Activated CD4-positive, alpha-beta T cell treated with anti-CD3 and anti-CD28 coated beads, Interleukin-10, Interleukin-2, amounts not matched to agents 100 ng/mL and 50 ng/mL, durations not matched to agents 16 hours and 8 hours (primary cell): ENCODE data around the gene NUF2.
"Not testable (repeated sequence)": the region's sequence is repeated elsewhere in the genome, so short reads cannot be mapped to it uniquely, and the experiment has no call there.

Source experiments
- DNase-seq: peaks from one replicate; pipeline ENCODE4 v3.0.0-alpha.2; 2020

The NUF2 gene

GRCh38 chr1:163321311-163322305 is at the start of gene NUF2:
TSS of gene NUF2 (plus strand) at chr1:163321954. CDS start at chr1:163326052, 4,098 bp downstream.
- DNase-seq = peak; percentile 98

- no peak for DNase-seq
These were observed 47.9 kb upstream of the NUF2 start for GRCh38 chr1:163273766-163274441.

GRCh38 chr1:163275222-163275621 is 46.5 kb upstream of the NUF2 start:
- peak; percentile 26 for DNase-seq

GRCh38 chr1:163278602-163279001 is 43.2 kb upstream of the NUF2 start:
- no peak for DNase-seq

- peak; percentile 9 for DNase-seq
These were observed 36.9 kb upstream of the NUF2 start for GRCh38 chr1:163284867-163285266.

GRCh38 chr1:163290025-163290640 is 31.6 kb upstream of the NUF2 start:
- DNase-seq = no peak

- no peak for DNase-seq
These were observed 30.3 kb upstream of the NUF2 start for GRCh38 chr1:163291461-163291860.

GRCh38 chr1:163292153-163292552 is 29.6 kb upstream of the NUF2 start:
- DNase-seq = not testable (repeated sequence)

- not testable (repeated sequence) for DNase-seq
These were observed 28.3 kb upstream of the NUF2 start for GRCh38 chr1:163293497-163293896.

- no peak for DNase-seq
These were observed 25.8 kb upstream of the NUF2 start for GRCh38 chr1:163295949-163296348.

- no peak for DNase-seq
These were observed 25.1 kb upstream of the NUF2 start for GRCh38 chr1:163296504-163297263.

- DNase-seq = no peak
These were observed 23.4 kb upstream of the NUF2 start for GRCh38 chr1:163298365-163298764.

- no peak for DNase-seq
These were observed 21.2 kb upstream of the NUF2 start for GRCh38 chr1:163300568-163300967.

- DNase-seq = no peak
These were observed 18.2 kb upstream of the NUF2 start for GRCh38 chr1:163303561-163303960.

GRCh38 chr1:163305441-163305840 is 16.3 kb upstream of the NUF2 start:
- no peak for DNase-seq

- no peak for DNase-seq
These were observed 14.1 kb upstream of the NUF2 start for GRCh38 chr1:163307479-163308171.

GRCh38 chr1:163308811-163309210 is 12.9 kb upstream of the NUF2 start:
- DNase-seq = no peak

GRCh38 chr1:163315773-163316374 is 5.9 kb upstream of the NUF2 start:
- DNase-seq = peak; percentile 36

GRCh38 chr1:163320891-163321290 is 863 bp upstream of the NUF2 start:
- DNase-seq = no peak

GRCh38 chr1:163323339-163323738 is 1.6 kb downstream of the NUF2 start:
- not testable (repeated sequence) for DNase-seq

GRCh38 chr1:163331116-163331515 is 9.4 kb downstream of the NUF2 start:
- no peak for DNase-seq

- DNase-seq = no peak
These were observed 13.5 kb downstream of the NUF2 start for GRCh38 chr1:163335216-163335615.
